ENCODE results near the gene FCRLB. TPM values are rescaled to one million over a fixed set of nuclear protein-coding genes. Genes with fewer than 3 reads are reported as not detected.

The FCRLB gene
- polyA plus RNA-seq, 3 donors: 0.36 to 0.44 (median 0.39) TPM

GRCh38 chr1:161678500-161678899, 42.8 kb upstream of the FCRLB start:
- Histone ChIP-seq H2AFZ (ENCODE audit: insufficient read depth, low read depth, low read length, poor library complexity, severe bottlenecking) (no peak overlapping the region), H3K27ac (ENCODE audit: low read depth in 1 of 2, low read length in 2 of 2) (no peak overlapping the region), H3K9me3 (replicated peaks in 1 of 2; ENCODE audit: control insufficient read depth in 1 of 2, insufficient read depth in 1 of 2, low read length in 2 of 2) (no peaks in the 10 kb centered on the region), H3K36me3 (replicated peaks in 1 of 2; ENCODE audit: control insufficient read depth in 1 of 2, insufficient read depth in 2 of 2, low read length in 2 of 2) (no peaks in the 10 kb centered on the region), H3K4me2 (replicated peaks; ENCODE audit: extremely low read depth, low read length, poor library complexity, severe bottlenecking) (no peak overlapping the region), H3K4me1 (ENCODE audit: control insufficient read depth in 1 of 2, insufficient read depth in 2 of 2, low read length in 2 of 2) (no peaks in the 10 kb centered on the region), H3K79me2 (ENCODE audit: insufficient read depth, low read length) (no peaks in the 10 kb centered on the region), H4K20me1 (ENCODE audit: insufficient read depth, low read length) (no peaks in the 10 kb centered on the region), H3K4me3 (replicated peaks in 1 of 3; ENCODE audit: low read depth in 2 of 3, low read length in 3 of 3) (no peak overlapping the region), H3K27me3 (ENCODE audit: control insufficient read depth in 2 of 2, insufficient read depth in 2 of 2, low read length in 2 of 2) (peaks cover 39 to 71% of the 10 kb centered on the region in 2 donors), H3K9ac (ENCODE audit: insufficient read depth, low read length, poor library complexity, severe bottlenecking) (no peak overlapping the region)
- Mint-ChIP-seq H3K9me3 (peaks cover 0 to 3% (median 0%) of the 10 kb centered on the region in 7 donors), H3K4me1 (no peaks in the 10 kb centered on the region), H3K4me3 (peak overlapping the region in 1 of 2 donors; percentile 37), H3K27me3 (ENCODE audit: low read depth in 3 of 3) (peaks cover 59 to 75% (median 60%) of the 10 kb centered on the region in 3 donors), H3K27ac (no peak overlapping the region), H3K36me3 (peaks cover 0 to 1% of the 10 kb centered on the region in 2 donors)
- intact Hi-C loops (cut with micrococcal nuclease): no loop called here
- TF ChIP-seq, protein P1, sequence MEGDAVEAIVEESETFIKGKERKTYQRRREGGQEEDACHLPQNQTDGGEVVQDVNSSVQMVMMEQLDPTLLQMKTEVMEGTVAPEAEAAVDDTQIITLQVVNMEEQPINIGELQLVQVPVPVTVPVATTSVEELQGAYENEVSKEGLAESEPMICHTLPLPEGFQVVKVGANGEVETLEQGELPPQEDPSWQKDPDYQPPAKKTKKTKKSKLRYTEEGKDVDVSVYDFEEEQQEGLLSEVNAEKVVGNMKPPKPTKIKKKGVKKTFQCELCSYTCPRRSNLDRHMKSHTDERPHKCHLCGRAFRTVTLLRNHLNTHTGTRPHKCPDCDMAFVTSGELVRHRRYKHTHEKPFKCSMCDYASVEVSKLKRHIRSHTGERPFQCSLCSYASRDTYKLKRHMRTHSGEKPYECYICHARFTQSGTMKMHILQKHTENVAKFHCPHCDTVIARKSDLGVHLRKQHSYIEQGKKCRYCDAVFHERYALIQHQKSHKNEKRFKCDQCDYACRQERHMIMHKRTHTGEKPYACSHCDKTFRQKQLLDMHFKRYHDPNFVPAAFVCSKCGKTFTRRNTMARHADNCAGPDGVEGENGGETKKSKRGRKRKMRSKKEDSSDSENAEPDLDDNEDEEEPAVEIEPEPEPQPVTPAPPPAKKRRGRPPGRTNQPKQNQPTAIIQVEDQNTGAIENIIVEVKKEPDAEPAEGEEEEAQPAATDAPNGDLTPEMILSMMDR (IDR thresholded peaks at IDR 0.05): no peak
- WGBS (ENCODE audit: insufficient coverage): 17% methylated on average over 1 of the region's 3 CpGs
- no peak for DNase-seq

GRCh38 chr1:161681879-161682278, 39.5 kb upstream of the FCRLB start:
- H3K27ac Mint-ChIP-seq: no peak overlapping the region
- H2AFZ ChIP-seq (ENCODE audit: insufficient read depth, low read depth, low read length, poor library complexity, severe bottlenecking): no peak overlapping the region
- TF ChIP-seq, protein P1 (IDR thresholded peaks at IDR 0.05): no peak
- intact Hi-C loops (cut with micrococcal nuclease): no loop called here
- H3K79me2 ChIP-seq (ENCODE audit: insufficient read depth, low read length): no peaks in the 10 kb centered on the region
- H3K9me3 Mint-ChIP-seq: peaks cover 0 to under 1% (median 0%) of the 10 kb centered on the region in 7 donors
- peaks cover 45 to 79% of the 10 kb centered on the region in 2 donors for H3K27me3 ChIP-seq (ENCODE audit: control insufficient read depth in 2 of 2, insufficient read depth in 2 of 2, low read length in 2 of 2)
- DNase-seq: no peak
- no peaks in the 10 kb centered on the region for H4K20me1 ChIP-seq (ENCODE audit: insufficient read depth, low read length)
- whole genome bisulfite sequencing (ENCODE audit: insufficient coverage): no CpG with 5 or more reads among the region's 3 CpGs
- no peaks in the 10 kb centered on the region for H3K9me3 ChIP-seq (replicated peaks in 1 of 2; ENCODE audit: control insufficient read depth in 1 of 2, insufficient read depth in 1 of 2, low read length in 2 of 2)
- no peak overlapping the region for H3K4me2 ChIP-seq (replicated peaks; ENCODE audit: extremely low read depth, low read length, poor library complexity, severe bottlenecking)
- H3K36me3 ChIP-seq (replicated peaks in 1 of 2; ENCODE audit: control insufficient read depth in 1 of 2, insufficient read depth in 2 of 2, low read length in 2 of 2): no peaks in the 10 kb centered on the region
- peak overlapping the region in 1 of 2 donors; percentile 67 for H3K4me3 Mint-ChIP-seq
- peaks cover 0 to 1% of the 10 kb centered on the region in 2 donors for H3K36me3 Mint-ChIP-seq
- H3K9ac ChIP-seq (ENCODE audit: insufficient read depth, low read length, poor library complexity, severe bottlenecking): no peak overlapping the region
- H3K27ac ChIP-seq (ENCODE audit: low read depth in 1 of 2, low read length in 2 of 2): no peak overlapping the region
- H3K4me1 Mint-ChIP-seq: no peaks in the 10 kb centered on the region
- H3K4me3 ChIP-seq (replicated peaks in 1 of 3; ENCODE audit: low read depth in 2 of 3, low read length in 3 of 3): no peak overlapping the region
- H3K4me1 ChIP-seq (ENCODE audit: control insufficient read depth in 1 of 2, insufficient read depth in 2 of 2, low read length in 2 of 2): no peaks in the 10 kb centered on the region
- peaks cover 64 to 75% (median 65%) of the 10 kb centered on the region in 3 donors for H3K27me3 Mint-ChIP-seq (ENCODE audit: low read depth in 3 of 3)

All from CD14-positive monocyte (primary cell).